GM11168 (cell line): ENCODE results near the gene FSTL4.

ENCODE experiments used
- in situ Hi-C: fragments of 300-500 bp; cut with MboI; formaldehyde crosslinking; loops from one replicate; pipeline ENCODE4 v1.12.0; 2022; ENCODE audit warnings: low sequenced_read_pairs; ENCODE audit not compliant: unreplicated experiment

FSTL4 gene

GRCh38 chr5:133612249-133612860, at the start of gene FSTL4:
FSTL4 (minus strand) TSS chr5:133612541.
- in situ Hi-C loops: no loop called here

- in situ Hi-C loops: no loop called here
These were observed 49.0 kb upstream of the FSTL4 start for GRCh38 chr5:133661389-133661788.

- in situ Hi-C loops: no loop called here
These were observed 46.0 kb upstream of the FSTL4 start for GRCh38 chr5:133658327-133658726.

GRCh38 chr5:133657036-133657435, 44.7 kb upstream of the FSTL4 start:
- in situ Hi-C loops: no loop called here

GRCh38 chr5:133655966-133656365, 43.6 kb upstream of the FSTL4 start:
- in situ Hi-C loops: no loop called here

GRCh38 chr5:133653760-133654049, 41.4 kb upstream of the FSTL4 start:
- in situ Hi-C loops: no loop called here

GRCh38 chr5:133652951-133653759, 40.8 kb upstream of the FSTL4 start:
- in situ Hi-C loops: no loop called here

- in situ Hi-C loops: no loop called here
These were observed 31.9 kb upstream of the FSTL4 start for GRCh38 chr5:133644000-133644865.

- in situ Hi-C loops: no loop called here
These were observed 31.0 kb upstream of the FSTL4 start for GRCh38 chr5:133643365-133643764.

- in situ Hi-C loops: no loop called here
These were observed 29.9 kb upstream of the FSTL4 start for GRCh38 chr5:133642153-133642722.

GRCh38 chr5:133641683-133642082, 29.3 kb upstream of the FSTL4 start:
- in situ Hi-C loops: no loop called here

GRCh38 chr5:133639850-133640528, 27.6 kb upstream of the FSTL4 start:
- in situ Hi-C loops: no loop called here

- in situ Hi-C loops: no loop called here
These were observed 26.1 kb upstream of the FSTL4 start for GRCh38 chr5:133638436-133638835.

GRCh38 chr5:133637206-133637605, 24.9 kb upstream of the FSTL4 start:
- in situ Hi-C loops: no loop called here

GRCh38 chr5:133635051-133635450, 22.7 kb upstream of the FSTL4 start:
- in situ Hi-C loops: no loop called here

- in situ Hi-C loops: no loop called here
These were observed 14.8 kb upstream of the FSTL4 start for GRCh38 chr5:133627180-133627579.

GRCh38 chr5:133624316-133624715, 12.0 kb upstream of the FSTL4 start:
- in situ Hi-C loops: no loop called here

GRCh38 chr5:133618141-133618540, 5.8 kb upstream of the FSTL4 start:
- in situ Hi-C loops: no loop called here

GRCh38 chr5:133613743-133614142, 1.4 kb upstream of the FSTL4 start:
- in situ Hi-C loops: no loop called here

- in situ Hi-C loops: no loop called here
These were observed 843 bp upstream of the FSTL4 start for GRCh38 chr5:133613184-133613583.
